PC-9 (cell line): ENCODE results near the gene PRXL2A. TPM values are rescaled to one million over a fixed set of nuclear protein-coding genes. Genes with fewer than 3 reads are reported as not detected.

ENCODE experiments used
- BruUV-seq: library from RNA; stranded (reverse); fragments of 400-500 nt; replicated peaks from 2 replicates; lab custom pipeline; 2021; lab: Mats Ljungman, UMichigan
- CTCF ChIA-PET: fragments of 300-600 bp; sonication (Branson Sonifier 250); formaldehyde crosslinking; loops from one replicate; lab custom pipeline; 2022; ENCODE audit warnings: antibody characterized with exemption; lab: Charles Lee
- POLR2A ChIA-PET: fragments of 300-600 bp; sonication (Branson Sonifier 250); formaldehyde crosslinking; loops from one replicate; lab custom pipeline; 2022; ENCODE audit warnings: antibody characterized with exemption; ENCODE audit not compliant: unreplicated experiment; lab: Charles Lee
- DNase-seq, 2 experiments: peaks; one replicate each; pipeline versions ENCODE4 v3.0.0 to v3.0.0-alpha.2; 2015 to 2022; ENCODE audit warnings: mixed read lengths in 1 of 2
- H2AFZ ChIP-seq: fragments of 200-600 bp; sonication (generic); 2 replicates; pipeline ENCODE4 v1.8.1; 2017; ENCODE audit warnings: antibody characterized with exemption
- H3F3A ChIP-seq: fragments of 200-600 bp; sonication (generic); 2 replicates; pipeline ENCODE4 v1.8.1; 2017; ENCODE audit warnings: antibody characterized with exemption, mild to moderate bottlenecking, low read depth; ENCODE audit not compliant: insufficient read depth
- H3K27ac ChIP-seq: fragments of 200-600 bp; sonication (generic); 2 replicates; pipeline ENCODE4 v1.6.1; 2016; ENCODE audit warnings: mixed run types
- H3K27me3 ChIP-seq: fragments of 200-600 bp; sonication (generic); 2 replicates; pipeline ENCODE4 v1.6.1; 2016; ENCODE audit warnings: low read depth, mixed run types; ENCODE audit not compliant: insufficient read depth
- H3K36me3 ChIP-seq: fragments of 200-600 bp; sonication (generic); 2 replicates; pipeline ENCODE4 v1.6.1; 2016; ENCODE audit warnings: low read depth, mixed run types
- H3K4me1 ChIP-seq: fragments of 200-600 bp; sonication (generic); replicated peaks from 2 replicates; pipeline ENCODE4 v1.6.1; 2016; ENCODE audit warnings: mixed run types; ENCODE audit not compliant: insufficient read depth
- H3K4me2 ChIP-seq: fragments of 200-600 bp; sonication (generic); 2 replicates; pipeline ENCODE4 v1.6.1; 2017; ENCODE audit warnings: mixed run types
- H3K4me3 ChIP-seq: fragments of 200-600 bp; sonication (generic); 2 replicates; pipeline ENCODE4 v1.6.1; 2016; ENCODE audit warnings: mixed run types
- H3K79me2 ChIP-seq: fragments of 200-600 bp; sonication (generic); 2 replicates; pipeline ENCODE4 v1.6.1; 2017; ENCODE audit warnings: low read depth, mixed run types
- H3K9me2 ChIP-seq: fragments of 200-600 bp; sonication (generic); 2 replicates; pipeline ENCODE4 v1.8.1; 2017; ENCODE audit warnings: mild to moderate bottlenecking; ENCODE audit not compliant: insufficient read depth
- H3K9me3 ChIP-seq: fragments of 200-600 bp; sonication (generic); 2 replicates; pipeline ENCODE4 v1.8.1; 2016; ENCODE audit warnings: low read depth; ENCODE audit not compliant: insufficient read depth
- H4K20me1 ChIP-seq: fragments of 200-600 bp; sonication (generic); 2 replicates; pipeline ENCODE4 v1.8.1; 2017; ENCODE audit not compliant: insufficient read depth
- EZH2 ChIP-seq: fragments of 200-600 bp; sonication (generic); IDR thresholded peaks from 2 replicates; pipeline ENCODE4 v1.8.0; 2017; ENCODE audit warnings: antibody characterized with exemption, low read depth
- intact Hi-C: fragments of 100-400 bp; cut with micrococcal nuclease; formaldehyde crosslinking; loops from one replicate; pipeline ENCODE4 v1.10.0; 2022; ENCODE audit not compliant: unreplicated experiment
- total RNA-seq: library from RNA; stranded (reverse); gene quantifications from 2 replicates; pipeline ENCODE4 v1.2.3, GENCODE V29; 2021
- TF ChIP-seq, protein P1 (sequence below): fragments of 200-600 bp; sonication (generic); conservative IDR thresholded peaks from 2 replicates; pipeline ENCODE4 v1.6.1; 2017; ENCODE audit warnings: mixed run types, antibody characterized with exemption, mild to moderate bottlenecking, moderate library complexity

Gene PRXL2A
- total RNA-seq, 1 experiment from 2014 or later = 88.7 TPM

DNA sequence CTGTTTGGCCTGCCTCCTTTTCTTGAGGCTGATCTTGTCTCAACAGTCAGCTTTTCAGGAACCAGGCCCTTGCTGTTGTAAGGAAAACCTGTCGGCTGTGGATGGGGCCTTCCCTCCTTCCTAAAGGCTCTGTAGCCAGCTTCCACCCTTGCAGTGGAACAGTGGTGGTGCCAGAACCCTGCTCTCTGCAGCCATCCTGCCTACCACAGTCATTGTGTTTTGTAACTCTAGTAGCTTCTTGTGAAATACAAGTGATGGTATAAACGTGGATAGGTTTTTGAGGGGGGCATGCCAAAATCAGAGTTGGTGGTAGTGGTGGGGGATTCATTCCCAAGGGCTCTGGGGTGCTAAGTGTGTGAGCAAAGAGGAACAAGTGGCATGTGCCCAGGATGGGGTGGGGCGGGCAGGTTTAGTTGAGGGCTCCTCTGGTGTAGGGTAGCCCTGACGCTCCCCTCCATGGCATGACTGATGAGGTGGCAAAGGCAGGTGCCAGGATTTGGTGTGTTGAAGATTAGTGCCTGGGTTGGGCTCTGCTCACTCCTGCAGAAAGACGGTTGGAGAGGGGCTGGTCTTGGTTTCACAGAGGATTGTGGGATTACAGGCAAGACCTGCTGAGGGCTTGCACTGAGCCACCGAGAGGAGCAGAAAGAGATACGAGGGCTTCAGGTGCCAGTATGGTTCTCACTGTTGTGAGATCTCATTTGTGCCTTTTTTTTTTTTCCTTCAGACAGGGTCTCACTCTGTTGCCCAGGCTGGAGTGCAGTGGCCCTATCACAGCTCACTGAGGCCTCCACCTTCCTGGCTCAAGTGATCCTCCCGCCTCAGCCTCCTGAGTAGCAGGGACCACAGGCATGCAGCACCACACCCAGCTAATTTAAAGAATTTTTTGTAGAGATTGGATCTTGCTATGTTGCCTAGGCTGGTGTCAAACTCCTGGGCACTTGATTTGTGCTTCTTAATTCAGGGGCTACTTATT, 53.1 kb downstream of the PRXL2A start:
- DNase-seq = no peak
- H3K27ac ChIP-seq = peak overlapping the region; percentile 82
- H3K36me3 ChIP-seq = peaks cover 20% of the 10 kb centered on the region
- H4K20me1 ChIP-seq = peaks cover 62% of the 10 kb centered on the region
- H2AFZ ChIP-seq = no peak overlapping the region
- H3K9me3 ChIP-seq = no peaks in the 10 kb centered on the region
- no TSS peak for BruUV-seq
- H3K4me3 ChIP-seq = peak overlapping the region; percentile 51; the same call in 1 of the 2 replicates
- CTCF ChIA-PET = interaction anchor here (0.9 to 3.8 kb wide), 3 partner anchors 10 to 43 kb away, joined by 3 to 36 read pairs (median 7); no protein-coding TSS in a partner anchor
- intact Hi-C loops = loop anchor here (1.0 to 10.0 kb wide), 3 partner anchors 10 to 257 kb away; partner anchors contain the start of gene ANXA11
- H3K9me2 ChIP-seq = no peaks in the 10 kb centered on the region
- peaks cover 98% of the 10 kb centered on the region for H3K79me2 ChIP-seq
- H3F3A ChIP-seq = peaks cover 57% of the 10 kb centered on the region
- POLR2A ChIA-PET = interaction anchor here (0.9 to 1.2 kb wide), 4 partner anchors 10 to 257 kb away, joined by 3 to 7 read pairs (median 4); no protein-coding TSS in a partner anchor
- peak overlapping the region; percentile 95 for H3K4me2 ChIP-seq
- H3K4me1 ChIP-seq = peaks cover 98% of the 10 kb centered on the region
- no peaks in the 10 kb centered on the region for H3K27me3 ChIP-seq
- TF ChIP-seq EZH2 = no peak
- TF ChIP-seq, protein P1, sequence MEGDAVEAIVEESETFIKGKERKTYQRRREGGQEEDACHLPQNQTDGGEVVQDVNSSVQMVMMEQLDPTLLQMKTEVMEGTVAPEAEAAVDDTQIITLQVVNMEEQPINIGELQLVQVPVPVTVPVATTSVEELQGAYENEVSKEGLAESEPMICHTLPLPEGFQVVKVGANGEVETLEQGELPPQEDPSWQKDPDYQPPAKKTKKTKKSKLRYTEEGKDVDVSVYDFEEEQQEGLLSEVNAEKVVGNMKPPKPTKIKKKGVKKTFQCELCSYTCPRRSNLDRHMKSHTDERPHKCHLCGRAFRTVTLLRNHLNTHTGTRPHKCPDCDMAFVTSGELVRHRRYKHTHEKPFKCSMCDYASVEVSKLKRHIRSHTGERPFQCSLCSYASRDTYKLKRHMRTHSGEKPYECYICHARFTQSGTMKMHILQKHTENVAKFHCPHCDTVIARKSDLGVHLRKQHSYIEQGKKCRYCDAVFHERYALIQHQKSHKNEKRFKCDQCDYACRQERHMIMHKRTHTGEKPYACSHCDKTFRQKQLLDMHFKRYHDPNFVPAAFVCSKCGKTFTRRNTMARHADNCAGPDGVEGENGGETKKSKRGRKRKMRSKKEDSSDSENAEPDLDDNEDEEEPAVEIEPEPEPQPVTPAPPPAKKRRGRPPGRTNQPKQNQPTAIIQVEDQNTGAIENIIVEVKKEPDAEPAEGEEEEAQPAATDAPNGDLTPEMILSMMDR = no peak

DNA sequence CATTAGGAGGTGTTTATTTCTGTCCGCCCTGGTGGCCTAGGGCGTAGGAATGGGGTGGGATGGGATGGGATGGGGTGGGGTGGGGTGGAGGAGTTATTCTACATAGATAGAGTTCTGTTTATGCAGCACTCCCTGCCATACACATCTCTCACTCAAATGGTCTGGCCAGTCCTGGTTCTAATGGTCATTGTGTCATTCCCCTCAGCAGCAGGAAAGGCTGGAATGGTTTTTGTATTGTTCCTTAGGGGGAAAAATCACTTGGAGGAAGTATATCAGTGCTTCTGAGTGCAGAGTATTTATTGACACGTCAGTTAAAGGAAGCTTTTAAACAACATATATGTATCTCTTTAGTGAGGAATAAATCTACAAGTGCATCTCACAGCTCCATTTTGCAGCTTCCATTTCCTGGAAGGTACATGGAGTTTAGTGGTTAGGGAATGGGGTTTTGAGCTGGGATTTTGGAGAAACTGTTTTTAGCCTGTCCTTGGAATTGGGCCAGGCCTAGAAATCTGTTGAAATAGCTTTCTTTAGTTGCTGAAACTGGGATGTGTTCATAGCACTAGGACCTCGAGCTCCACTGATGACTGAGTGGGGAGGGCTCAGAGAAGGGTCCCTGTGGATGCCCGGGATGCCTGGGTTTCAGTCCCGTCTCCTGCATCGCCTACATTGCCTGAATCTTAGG, 54.1 kb downstream of the PRXL2A start:
- H4K20me1 ChIP-seq = peaks cover 55% of the 10 kb centered on the region
- intact Hi-C loops = loop anchor here (10.0 kb wide), 1 partner anchor 258 kb away; the partner anchor contains the start of gene ANXA11

More for the DNA sequence above, 54.1 kb downstream of the PRXL2A start:
- Histone ChIP-seq H2AFZ (no peak overlapping the region), H3K36me3 (peaks cover 25% of the 10 kb centered on the region), H3K9me2 (no peaks in the 10 kb centered on the region), H3K4me3 (no peak overlapping the region), H3K9me3 (no peaks in the 10 kb centered on the region), H3K79me2 (peaks cover 98% of the 10 kb centered on the region), H3K27ac (peak overlapping the region; percentile 82), H3K4me1 (peaks cover 98% of the 10 kb centered on the region), H3K4me2 (peak overlapping the region; percentile 95), H3K27me3 (no peaks in the 10 kb centered on the region), H3F3A (peaks cover 61% of the 10 kb centered on the region)
- CTCF ChIA-PET = interaction anchor here (0.6 to 1.4 kb wide), 3 partner anchors 32 to 43 kb away, joined by 3 to 4 read pairs (median 3); no protein-coding TSS in a partner anchor
- TF ChIP-seq EZH2 = no peak
- TF ChIP-seq, protein P1 = no peak
- no TSS peak for BruUV-seq
- no peak for DNase-seq
- POLR2A ChIA-PET = interaction anchor here (0.9 to 1.2 kb wide), 2 partner anchors 9 to 43 kb away, joined by 3 read pairs; no protein-coding TSS in a partner anchor
